LHCN-M2 (cell line): ENCODE data around the gene MSL2. TPM values are rescaled to one million over a fixed set of nuclear protein-coding genes. Genes with fewer than 3 reads are reported as not detected.
"Not testable (repeated sequence)": the region's sequence is repeated elsewhere in the genome, so short reads cannot be mapped to it uniquely, and the experiment has no call there.

Experiments
- DNase-seq: peaks from one replicate; pipeline ENCODE4 v3.0.0-alpha.2; 2012; ENCODE audit warnings: low read depth
- total RNA-seq: library from RNA; depleted of rRNA; stranded (reverse); fragments of >200 nt; gene quantifications from 2 replicates; pipeline ENCODE4 v1.2.3, GENCODE V29; 2014; rRNA removed

Gene MSL2
- total RNA-seq, 1 experiment from 2014 or later = 9.1 TPM

DNA sequence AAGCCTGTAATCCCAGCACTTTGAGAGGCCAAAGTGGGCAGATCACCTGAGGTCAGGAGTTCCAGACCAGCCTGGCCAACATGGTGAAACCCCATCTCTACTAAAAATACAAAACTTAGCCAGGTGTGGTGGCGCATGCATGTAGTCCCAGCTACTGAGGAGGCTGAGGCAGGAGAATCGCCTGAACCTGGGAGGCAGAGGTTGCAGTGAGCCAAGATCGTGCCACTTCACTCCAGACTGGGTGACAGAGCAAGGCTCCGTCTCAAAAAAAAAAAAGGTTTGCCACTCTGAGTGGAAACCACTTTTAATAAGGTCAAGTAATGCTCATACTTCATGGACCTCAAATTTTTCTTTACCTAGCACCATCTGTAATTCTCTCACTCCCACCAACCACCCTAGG, 51.7 kb downstream of the MSL2 start:
- not testable (repeated sequence) for DNase-seq

DNA sequence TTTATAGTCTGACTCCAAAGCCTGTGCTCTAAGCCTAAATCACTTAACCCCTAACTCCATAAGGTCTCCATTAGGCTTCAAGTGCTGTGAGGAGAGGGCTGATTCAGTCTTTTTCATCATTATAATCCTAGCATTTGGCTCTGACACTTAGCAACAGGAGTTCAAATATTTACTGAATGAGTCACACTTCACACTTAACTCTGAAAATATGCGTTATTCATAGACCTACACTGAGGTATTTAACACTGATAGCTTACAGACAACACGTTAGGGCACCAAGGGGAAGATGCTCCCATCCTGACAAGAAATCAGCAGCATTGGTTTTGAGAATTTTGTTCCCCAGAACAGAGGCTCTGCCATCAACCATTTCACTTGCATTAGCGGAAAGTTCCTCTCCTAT, 53.5 kb downstream of the MSL2 start:
- peak; percentile 90 for DNase-seq

- DNase-seq = peak; percentile 50
Observed at GRCh38 chr3:136141891-136142290, 54.2 kb downstream of the MSL2 start.

DNA sequence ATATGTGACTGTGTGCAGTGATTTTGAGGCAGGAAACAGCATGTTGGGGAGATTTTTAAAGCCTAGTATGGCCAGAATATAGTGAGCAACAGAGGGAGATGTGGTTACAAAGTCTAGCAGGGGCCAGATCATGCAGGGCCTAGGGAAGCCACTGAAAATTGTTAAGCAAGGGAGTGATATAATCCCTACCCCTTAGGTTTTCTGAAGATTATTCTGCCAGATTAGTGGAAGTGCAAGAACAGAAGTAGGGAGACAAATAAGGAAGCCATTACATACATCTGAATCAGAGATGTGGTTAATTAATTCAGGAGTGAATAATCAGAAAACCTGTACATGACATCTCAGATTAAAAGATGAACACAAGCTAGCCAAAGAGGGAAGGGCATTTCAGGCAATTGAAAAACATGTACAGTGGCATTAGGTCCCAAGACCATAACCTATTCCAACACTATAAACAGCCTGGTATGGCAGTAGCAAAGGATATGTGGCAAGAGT, 54.8 kb downstream of the MSL2 start:
- DNase-seq = peak; percentile 13

- no peak for DNase-seq
Observed at GRCh38 chr3:136136454-136136853, 59.7 kb downstream of the MSL2 start.

GRCh38 chr3:136135039-136135802, 60.9 kb downstream of the MSL2 start:
- DNase-seq = no peak

DNA sequence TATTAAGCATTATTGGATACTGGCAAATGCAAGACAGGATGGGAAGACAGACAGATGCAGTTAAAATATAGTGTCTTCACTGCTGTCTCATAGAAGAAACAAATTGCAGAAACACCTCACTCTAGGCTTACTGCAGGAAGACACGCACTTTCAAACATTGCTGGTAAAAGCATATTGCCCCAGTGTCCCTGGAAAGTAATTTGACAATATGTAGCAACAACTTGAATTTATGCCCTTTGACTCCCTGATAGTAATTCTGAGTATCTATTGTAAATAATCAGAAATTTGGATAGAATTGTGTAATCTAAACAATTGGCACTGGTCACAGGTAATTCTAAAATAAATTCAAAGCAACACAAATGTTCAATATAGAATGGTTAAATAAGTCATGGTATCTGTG, 62.0 kb downstream of the MSL2 start:
- DNase-seq = no peak

DNA sequence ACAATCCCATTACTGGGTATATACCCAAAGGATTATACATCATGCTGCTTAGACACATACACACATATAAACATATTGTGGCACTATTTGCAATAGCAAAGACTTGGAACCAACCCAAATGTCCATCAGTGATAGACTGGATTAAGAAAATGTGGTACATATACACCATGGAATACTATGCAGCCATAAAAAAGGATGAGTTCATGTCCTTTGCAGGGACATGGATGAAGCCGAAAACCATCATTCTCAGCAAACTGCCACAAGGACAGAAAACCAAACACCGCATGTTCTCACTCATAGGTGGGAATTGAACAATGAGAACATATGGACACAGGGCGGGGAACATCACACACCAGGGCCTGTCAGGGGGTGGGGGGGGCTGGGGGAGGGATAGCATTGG, 64.5 kb downstream of the MSL2 start:
- DNase-seq = not testable (repeated sequence)

DNA sequence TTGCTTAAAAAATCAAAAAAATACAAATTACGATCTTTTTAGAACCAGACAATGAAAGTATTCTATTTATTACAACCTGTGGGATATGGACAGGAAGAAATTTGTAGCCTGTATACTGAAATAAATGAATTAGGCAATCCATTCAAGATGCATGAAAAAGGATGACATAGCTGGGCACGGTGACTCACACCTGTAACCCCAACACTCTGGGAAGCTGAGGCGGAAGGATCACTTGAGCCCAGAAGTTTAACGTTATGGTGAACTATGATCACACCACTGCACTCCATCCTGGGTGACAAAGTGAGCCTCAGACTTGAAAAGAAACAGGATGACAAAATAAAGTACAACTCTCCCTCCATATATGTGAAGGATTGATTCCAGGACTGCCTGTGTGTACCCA, 74.1 kb downstream of the MSL2 start:
- no peak for DNase-seq

DNA sequence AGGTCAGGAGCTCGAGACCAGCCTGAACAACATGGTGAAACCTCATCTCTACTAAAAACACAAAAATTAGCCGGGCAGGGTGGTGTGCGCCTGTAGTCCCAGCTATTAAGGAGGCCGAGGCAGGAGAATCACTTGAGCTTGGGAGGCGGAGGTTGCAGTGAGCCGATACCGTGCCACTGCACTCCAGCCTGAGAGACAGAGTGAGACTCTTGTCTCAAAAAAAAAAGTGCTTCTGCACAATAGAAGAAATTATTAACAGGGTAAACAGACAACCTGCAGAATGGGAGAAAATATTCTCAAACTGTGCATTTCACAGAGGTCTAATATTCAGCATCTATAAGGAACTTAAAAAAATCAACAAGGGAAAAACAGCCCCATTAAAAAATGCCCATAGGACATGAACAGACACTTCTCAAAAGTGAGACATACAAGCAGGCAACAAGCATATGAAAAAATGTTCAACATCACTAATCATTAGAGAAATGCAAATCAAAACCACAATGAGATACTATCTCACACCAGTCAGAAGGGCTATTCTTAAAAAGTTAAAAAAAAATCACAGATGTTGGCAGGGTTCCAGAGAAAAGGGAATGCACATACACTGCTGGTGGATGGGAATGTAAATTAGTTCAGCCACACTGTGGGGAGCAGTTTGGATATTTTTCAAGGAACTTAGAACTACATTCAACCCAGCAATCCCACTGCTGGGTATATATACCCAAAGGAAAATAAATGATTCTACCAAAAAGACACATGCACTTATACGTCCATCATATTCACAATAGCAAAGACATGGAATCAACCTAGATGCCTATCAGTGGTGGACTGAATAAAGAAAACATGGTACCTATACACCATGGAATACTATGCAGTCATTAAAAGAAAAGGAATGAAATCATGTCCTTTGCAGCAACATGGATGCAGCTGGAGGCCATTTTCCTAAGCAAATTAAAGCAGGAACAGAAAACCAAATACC, 75.5 kb downstream of the MSL2 start:
- no peak for DNase-seq

DNA sequence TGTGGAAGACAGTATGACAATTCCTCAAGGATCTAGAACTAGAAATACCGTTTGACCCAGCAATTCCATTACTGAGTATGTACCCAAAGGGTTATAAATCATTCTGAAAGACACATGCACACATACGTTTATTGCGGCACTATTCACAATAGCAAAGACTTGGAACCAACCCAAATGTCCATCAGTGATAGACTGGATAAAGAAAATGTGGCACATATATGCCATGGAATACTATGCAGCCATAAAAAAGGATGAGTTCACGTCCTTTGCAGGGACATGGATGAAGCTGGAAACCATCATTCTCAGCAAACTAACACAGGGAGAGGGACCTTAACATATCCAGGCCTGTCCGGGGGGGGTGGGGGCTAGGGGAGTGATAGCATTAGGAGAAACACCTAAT, 76.4 kb downstream of the MSL2 start:
- not testable (repeated sequence) for DNase-seq

DNA sequence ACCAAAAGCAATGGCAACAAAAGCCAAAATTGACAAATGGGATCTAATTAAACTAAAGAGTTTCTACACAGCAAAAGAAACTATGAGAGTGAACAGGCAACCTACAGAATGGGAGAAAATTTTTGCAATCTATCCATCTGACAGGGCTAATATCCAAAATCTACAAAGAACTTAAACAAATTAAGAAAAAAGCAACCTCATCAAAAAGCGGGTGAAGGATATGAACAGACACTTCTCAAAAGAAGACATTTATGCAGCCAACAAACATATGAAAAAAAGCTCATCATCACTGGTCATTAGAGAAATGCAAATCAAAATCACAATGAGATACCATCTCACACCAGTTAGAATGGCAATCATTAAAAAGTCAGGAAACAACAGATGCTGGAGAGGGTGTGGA, 76.8 kb downstream of the MSL2 start:
- DNase-seq = not testable (repeated sequence)

DNA sequence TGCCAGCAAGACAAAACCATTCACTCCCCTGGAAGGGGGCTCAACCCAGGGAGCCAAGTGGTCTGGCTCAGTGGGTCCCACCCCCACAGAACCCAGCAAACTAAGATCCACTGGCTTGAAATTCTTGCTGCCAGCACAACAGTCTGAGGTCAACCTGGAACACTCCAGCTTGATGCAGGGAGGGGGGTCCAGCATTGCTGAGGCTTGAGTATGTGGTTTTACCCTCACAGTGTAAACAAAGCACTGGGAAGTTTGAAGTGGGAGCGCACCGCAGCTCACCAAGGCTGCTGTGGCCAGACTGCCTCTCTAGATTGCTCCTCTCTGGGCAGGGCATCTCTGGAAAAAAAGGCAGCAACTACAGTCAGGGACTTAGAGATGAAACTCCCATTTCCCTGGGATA, 81.7 kb downstream of the MSL2 start:
- no peak for DNase-seq

- peak; percentile 2 for DNase-seq
Observed at GRCh38 chr3:136110481-136110880, 85.7 kb downstream of the MSL2 start.

DNA sequence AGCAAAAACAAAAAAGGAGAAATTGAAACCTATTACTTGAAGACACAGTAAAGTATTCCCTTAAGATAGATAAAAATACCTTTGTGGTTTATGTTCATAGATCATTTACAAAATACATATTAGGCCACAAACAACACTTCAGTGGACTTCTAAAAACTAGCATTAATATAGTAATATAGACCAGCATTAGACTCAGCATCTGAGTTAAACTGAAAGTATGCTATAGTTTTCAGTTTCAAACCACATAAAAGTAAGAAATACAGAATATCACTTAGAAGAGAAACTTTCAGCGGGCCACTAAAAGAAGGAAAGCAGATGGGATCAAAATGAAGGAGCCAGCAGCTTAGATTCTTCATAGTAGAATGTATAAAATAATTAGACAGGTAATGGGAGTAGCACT, 86.6 kb downstream of the MSL2 start:
- DNase-seq = no peak

DNA sequence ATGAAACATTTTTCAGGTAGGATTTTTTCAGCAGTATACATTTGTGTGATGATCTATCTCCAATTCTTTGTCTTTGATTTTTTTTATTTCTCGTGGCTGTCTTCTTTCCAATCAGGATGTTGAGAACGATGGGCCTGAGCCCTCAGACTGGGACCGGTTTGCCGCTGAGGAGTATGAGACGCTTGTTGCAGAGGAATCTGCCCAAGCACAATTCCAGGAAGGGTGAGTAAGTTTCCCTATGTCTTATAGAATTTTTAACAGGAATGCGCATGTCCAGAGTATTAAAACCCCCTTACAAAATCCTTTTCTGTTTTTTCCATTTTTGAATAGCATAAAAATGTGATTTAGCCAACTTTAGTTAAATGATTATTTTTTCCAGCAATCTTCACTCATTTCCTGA, 90.0 kb downstream of the MSL2 start:
- DNase-seq = no peak

DNA sequence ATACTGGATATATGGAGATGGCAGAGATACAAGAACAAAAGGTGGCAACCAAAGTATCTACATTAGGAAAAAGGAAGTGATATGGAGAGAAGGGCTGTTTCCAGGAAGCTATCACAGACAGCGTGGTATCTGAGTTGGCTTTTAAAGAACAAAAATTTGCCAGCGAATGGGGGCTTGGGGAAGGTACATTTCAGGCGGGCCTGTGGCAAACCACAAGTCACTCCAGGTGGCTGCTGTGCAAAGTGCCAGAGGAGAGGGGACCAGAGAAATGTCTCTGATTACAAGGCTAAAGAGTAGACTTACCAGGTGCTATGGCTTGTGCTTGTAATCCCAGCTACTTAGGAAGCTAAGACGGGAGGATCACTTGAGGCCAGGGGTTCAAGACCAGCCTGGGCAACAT, 91.1 kb downstream of the MSL2 start:
- DNase-seq = no peak

Other genes with a start within 250 kb of the MSL2 start
- gene PPP2R3A, start 230.6 kb downstream of the MSL2 start, total RNA-seq = 15.3 and 16.4 TPM in 2 replicates
- 39.4 and 45.0 TPM in 2 replicates for gene PCCB, start 54.0 kb upstream of the MSL2 start, total RNA-seq